GM12801 (cell line): Measurements from ENCODE around the gene RAD51B.

ENCODE experiments used
- TF ChIP-seq, protein P1 (sequence below): IDR thresholded peaks from one replicate; pipeline ENCODE4 v1.5.1; 2011; ENCODE audit warnings: control low read depth; ENCODE audit not compliant: insufficient read length; ENCODE audit errors: extremely low read depth

The RAD51B gene

DNA sequence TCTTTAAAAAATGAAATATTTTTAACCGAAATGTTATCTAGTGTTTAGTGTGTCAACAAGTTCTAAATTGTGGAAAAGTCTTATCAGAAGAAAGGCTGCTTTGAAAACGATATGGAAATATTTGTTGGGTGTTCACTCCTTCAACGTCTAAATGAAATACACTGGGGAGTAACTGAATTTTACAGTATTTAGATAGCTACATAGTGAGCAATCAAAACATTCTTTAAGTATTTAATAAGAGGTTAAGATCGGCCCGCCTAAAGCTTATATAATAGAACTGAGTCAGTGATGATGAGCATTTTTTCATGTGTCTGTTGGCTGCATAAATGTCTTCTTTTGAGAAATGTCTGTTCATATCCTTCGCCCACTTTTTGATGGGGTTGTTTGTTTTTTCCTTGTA is 228.3 kb downstream of the RAD51B start:
- TF ChIP-seq, protein P1, sequence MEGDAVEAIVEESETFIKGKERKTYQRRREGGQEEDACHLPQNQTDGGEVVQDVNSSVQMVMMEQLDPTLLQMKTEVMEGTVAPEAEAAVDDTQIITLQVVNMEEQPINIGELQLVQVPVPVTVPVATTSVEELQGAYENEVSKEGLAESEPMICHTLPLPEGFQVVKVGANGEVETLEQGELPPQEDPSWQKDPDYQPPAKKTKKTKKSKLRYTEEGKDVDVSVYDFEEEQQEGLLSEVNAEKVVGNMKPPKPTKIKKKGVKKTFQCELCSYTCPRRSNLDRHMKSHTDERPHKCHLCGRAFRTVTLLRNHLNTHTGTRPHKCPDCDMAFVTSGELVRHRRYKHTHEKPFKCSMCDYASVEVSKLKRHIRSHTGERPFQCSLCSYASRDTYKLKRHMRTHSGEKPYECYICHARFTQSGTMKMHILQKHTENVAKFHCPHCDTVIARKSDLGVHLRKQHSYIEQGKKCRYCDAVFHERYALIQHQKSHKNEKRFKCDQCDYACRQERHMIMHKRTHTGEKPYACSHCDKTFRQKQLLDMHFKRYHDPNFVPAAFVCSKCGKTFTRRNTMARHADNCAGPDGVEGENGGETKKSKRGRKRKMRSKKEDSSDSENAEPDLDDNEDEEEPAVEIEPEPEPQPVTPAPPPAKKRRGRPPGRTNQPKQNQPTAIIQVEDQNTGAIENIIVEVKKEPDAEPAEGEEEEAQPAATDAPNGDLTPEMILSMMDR, result no peak

DNA sequence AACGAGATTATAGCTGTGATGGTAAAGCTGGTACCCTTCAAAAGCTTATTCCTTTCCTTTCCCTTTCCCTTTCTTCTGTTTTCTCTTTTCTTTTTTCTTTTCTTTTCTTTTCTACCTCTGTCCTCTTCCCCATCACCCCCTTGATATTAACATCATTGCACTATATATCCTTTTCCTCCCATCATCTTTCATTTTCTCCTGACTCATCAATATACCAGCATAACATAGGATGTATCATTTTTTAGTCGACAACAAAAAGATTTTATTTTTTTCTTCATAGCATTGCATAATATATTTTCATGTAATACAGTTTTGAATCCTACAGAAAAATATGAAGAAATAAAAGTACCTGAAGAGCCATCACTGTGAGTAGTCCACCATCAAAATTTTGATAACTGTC is 230.6 kb downstream of the RAD51B start:
- TF ChIP-seq, protein P1, result no peak

DNA sequence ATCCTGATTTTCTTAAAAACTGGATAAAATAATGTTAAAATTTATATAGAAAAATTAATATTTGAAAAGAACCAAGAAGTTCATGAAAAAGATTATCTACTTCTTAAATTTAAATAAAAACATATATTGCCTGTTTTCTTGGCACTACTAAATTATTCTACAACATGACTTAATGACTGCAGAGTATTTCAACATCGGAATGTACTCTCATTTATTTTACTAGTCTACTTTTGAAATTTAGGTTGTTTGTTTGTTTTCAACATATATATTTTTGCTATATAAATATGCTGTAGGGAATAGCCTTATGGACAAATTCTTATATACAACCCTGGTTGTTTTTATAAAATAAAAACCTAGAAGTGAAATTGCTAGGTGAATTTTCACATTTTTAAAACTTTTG is 231.6 kb downstream of the RAD51B start:
- TF ChIP-seq, protein P1, result no peak

GRCh38 chr14:68060198-68060597 is 240.6 kb downstream of the RAD51B start:
- TF ChIP-seq, protein P1, result no peak

GRCh38 chr14:68062651-68063050 is 243.1 kb downstream of the RAD51B start:
- TF ChIP-seq, protein P1, result no peak

DNA sequence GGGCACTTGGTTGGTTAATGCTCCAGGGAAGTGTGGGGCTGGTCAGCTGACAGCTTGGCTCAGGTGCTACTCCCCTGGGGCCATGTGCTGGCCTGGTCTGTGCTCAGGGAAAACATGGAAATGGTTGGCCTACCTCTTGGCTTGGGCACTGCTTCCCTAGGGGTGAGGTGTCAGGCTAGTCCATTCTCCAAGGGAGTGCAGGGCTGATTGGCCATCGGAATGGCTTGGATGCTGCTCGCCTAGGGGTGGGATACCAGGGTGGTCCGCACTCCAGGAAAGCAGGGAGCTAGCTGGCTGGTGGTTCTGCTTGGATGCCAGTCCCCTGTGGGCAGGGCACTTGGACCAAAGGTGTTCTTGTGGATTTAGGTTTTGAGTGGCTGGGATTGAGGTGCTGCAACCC is 245.7 kb downstream of the RAD51B start:
- TF ChIP-seq, protein P1, result no peak

DNA sequence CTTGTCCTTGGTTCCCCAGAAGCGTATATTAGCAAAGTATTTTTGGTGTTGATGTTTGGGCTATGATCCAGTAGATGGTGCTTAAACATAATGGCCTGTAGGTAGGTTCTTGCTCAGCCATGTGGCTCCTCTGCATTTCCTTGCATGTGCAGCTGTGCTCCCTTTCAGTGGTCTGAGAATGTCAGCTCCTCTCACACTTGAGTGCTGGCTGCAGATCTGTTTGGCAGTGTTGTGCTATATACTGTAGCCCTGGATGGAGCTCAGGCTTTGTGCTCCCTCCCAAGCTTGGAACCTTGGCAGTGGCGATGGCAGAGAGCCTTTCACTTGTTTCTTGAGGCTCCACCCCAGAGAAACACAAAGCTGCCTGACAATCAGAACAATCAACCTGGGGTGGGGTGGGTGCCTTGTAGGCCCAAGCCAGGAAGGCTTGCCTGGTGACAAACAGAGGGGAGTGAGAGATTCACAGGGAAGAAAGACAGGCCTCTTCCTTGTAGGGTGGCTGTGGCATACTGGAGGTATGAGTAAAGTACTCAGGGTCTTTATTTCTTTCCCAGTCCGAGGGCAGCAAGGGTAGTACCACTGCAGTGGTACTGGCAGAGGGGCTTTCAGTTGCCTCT is 255.3 kb downstream of the RAD51B start:
- TF ChIP-seq, protein P1, result no peak
